Measurements from ENCODE around the gene CCL2.

DNA sequence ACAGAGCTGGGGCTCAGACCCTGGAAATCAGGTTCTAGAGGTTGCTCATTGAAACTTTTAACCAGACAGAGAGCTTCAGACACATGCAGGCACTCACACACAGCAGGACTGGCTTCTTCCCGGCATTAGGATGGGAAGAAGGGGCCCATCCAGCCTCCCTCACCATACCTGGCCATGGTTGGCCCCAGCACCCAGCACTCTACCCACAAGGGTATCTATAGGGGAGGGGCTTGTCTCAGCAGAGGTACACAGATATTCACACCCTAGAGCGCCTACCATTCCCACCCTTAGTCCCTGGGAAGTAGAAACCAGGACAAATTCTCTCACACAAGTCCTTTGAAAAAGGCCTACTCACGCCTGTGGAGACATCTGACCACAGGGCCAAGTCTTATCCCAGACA lies 20.5 kb upstream of the CCL2 start:
- no peak for TF ChIP-seq EZH2 (IDR thresholded peaks at IDR 0.05; ENCODE audit: low read depth, low read length, severe bottlenecking)
- TF ChIP-seq GABPA (IDR thresholded peaks at IDR 0.05; ENCODE audit: borderline replicate concordance, insufficient read depth, low read length): no peak
- TF ChIP-seq POLR2A (IDR thresholded peaks at IDR 0.05; ENCODE audit: control extremely low read depth in 1 of 2, low read depth in 2 of 2, low read length in 2 of 2): no peak
- TF ChIP-seq, protein P1, sequence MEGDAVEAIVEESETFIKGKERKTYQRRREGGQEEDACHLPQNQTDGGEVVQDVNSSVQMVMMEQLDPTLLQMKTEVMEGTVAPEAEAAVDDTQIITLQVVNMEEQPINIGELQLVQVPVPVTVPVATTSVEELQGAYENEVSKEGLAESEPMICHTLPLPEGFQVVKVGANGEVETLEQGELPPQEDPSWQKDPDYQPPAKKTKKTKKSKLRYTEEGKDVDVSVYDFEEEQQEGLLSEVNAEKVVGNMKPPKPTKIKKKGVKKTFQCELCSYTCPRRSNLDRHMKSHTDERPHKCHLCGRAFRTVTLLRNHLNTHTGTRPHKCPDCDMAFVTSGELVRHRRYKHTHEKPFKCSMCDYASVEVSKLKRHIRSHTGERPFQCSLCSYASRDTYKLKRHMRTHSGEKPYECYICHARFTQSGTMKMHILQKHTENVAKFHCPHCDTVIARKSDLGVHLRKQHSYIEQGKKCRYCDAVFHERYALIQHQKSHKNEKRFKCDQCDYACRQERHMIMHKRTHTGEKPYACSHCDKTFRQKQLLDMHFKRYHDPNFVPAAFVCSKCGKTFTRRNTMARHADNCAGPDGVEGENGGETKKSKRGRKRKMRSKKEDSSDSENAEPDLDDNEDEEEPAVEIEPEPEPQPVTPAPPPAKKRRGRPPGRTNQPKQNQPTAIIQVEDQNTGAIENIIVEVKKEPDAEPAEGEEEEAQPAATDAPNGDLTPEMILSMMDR (IDR thresholded peaks at IDR 0.05; ENCODE audit: control extremely low read depth in 1 of 3, insufficient read depth in 1 of 3, low read depth in 1 of 3, low read length in 3 of 3): no peak
- TF ChIP-seq, protein P2, sequence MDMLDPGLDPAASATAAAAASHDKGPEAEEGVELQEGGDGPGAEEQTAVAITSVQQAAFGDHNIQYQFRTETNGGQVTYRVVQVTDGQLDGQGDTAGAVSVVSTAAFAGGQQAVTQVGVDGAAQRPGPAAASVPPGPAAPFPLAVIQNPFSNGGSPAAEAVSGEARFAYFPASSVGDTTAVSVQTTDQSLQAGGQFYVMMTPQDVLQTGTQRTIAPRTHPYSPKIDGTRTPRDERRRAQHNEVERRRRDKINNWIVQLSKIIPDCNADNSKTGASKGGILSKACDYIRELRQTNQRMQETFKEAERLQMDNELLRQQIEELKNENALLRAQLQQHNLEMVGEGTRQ (IDR thresholded peaks at IDR 0.05; ENCODE audit: low read length): no peak
- TF ChIP-seq SP1 (IDR thresholded peaks at IDR 0.05; ENCODE audit: low read depth, low read length): no peak
